GM23338 (cell line): Measurements from ENCODE around the gene MAD1L1. TPM values are rescaled to one million over a fixed set of nuclear protein-coding genes. Genes with fewer than 3 reads are reported as not detected.

Experiments used
- ATAC-seq: fragments of 200-7000 bp; cut with Tn5 transposase; 3 replicates; pipeline ENCODE4 v1.9.1; 2020
- DNase-seq: peaks from one replicate; pipeline ENCODE4 v3.0.0-alpha.2; 2015; ENCODE audit warnings: low spot score
- H2AFZ ChIP-seq: fragments of 200-600 bp; sonication (generic); 2 replicates; pipeline ENCODE4 v1.8.0; 2016; ENCODE audit warnings: antibody characterized with exemption, mild to moderate bottlenecking, moderate library complexity
- H3F3A ChIP-seq: fragments of 200-600 bp; sonication (generic); replicated peaks from 2 replicates; pipeline ENCODE4 v1.8.0; 2017; ENCODE audit warnings: antibody characterized with exemption, mixed run types, low read depth
- H3K27ac ChIP-seq: fragments of 200-600 bp; sonication (generic); 2 replicates; pipeline ENCODE4 v1.6.1; 2016; ENCODE audit warnings: low read depth
- H3K27me3 ChIP-seq: fragments of 200-600 bp; sonication (generic); 2 replicates; pipeline ENCODE4 v1.8.0; 2016; ENCODE audit warnings: mild to moderate bottlenecking, mixed run types, moderate library complexity; ENCODE audit not compliant: insufficient read depth
- H3K36me3 ChIP-seq: fragments of 200-600 bp; sonication (generic); 2 replicates; pipeline ENCODE4 v1.8.0; 2016; ENCODE audit warnings: mild to moderate bottlenecking; ENCODE audit not compliant: insufficient read depth
- H3K4me1 ChIP-seq: fragments of 200-600 bp; sonication (generic); 2 replicates; pipeline ENCODE4 v1.8.0; 2016; ENCODE audit warnings: mild to moderate bottlenecking, moderate library complexity; ENCODE audit not compliant: insufficient read depth
- H3K4me2 ChIP-seq: fragments of 200-600 bp; sonication (generic); 2 replicates; pipeline ENCODE4 v1.7.1; 2017; ENCODE audit warnings: mixed run types
- H3K4me3 ChIP-seq: fragments of 200-600 bp; sonication (generic); 2 replicates; pipeline ENCODE4 v1.6.1; 2016; ENCODE audit warnings: mixed run types
- H3K79me2 ChIP-seq: fragments of 200-600 bp; sonication (generic); replicated peaks from 2 replicates; pipeline ENCODE4 v1.8.0; 2017; ENCODE audit warnings: mild to moderate bottlenecking; ENCODE audit not compliant: insufficient read depth
- H3K9me2 ChIP-seq: fragments of 200-600 bp; sonication (generic); 2 replicates; pipeline ENCODE4 v1.8.0; 2017; ENCODE audit not compliant: insufficient read depth
- H4K20me1 ChIP-seq: fragments of 200-600 bp; sonication (generic); replicated peaks from 2 replicates; pipeline ENCODE4 v1.8.0; 2017; ENCODE audit warnings: mild to moderate bottlenecking; ENCODE audit not compliant: insufficient read depth
- H3K27ac Mint-ChIP-seq: 2 replicates; pipeline ENCODE4 v1.8.0; 2020; ENCODE audit warnings: inconsistent platforms, mild to moderate bottlenecking, moderate library complexity, mixed read lengths
- H3K27me3 Mint-ChIP-seq: 3 replicates; pipeline ENCODE4 v1.8.0; 2022; ENCODE audit warnings: low read depth, mild to moderate bottlenecking, moderate library complexity, mixed read lengths, inconsistent platforms; ENCODE audit not compliant: insufficient read depth, poor library complexity
- H3K36me3 Mint-ChIP-seq: 3 replicates; pipeline ENCODE4 v1.8.0; 2021; ENCODE audit warnings: low read depth, mild to moderate bottlenecking, inconsistent platforms, moderate library complexity, mixed read lengths
- H3K4me1 Mint-ChIP-seq: 3 replicates; pipeline ENCODE4 v1.8.0; 2020; ENCODE audit warnings: mild to moderate bottlenecking, inconsistent platforms, mixed read lengths
- H3K4me3 Mint-ChIP-seq: 3 replicates; pipeline ENCODE4 v1.8.0; 2021; ENCODE audit warnings: moderate library complexity, mild to moderate bottlenecking, inconsistent platforms, mixed read lengths
- H3K9me3 Mint-ChIP-seq: 3 replicates; pipeline ENCODE4 v1.8.0; 2020; ENCODE audit warnings: moderate library complexity, mild to moderate bottlenecking, inconsistent platforms, mixed read lengths
- CREB1 ChIP-seq: fragments of 250-450 bp; sonication (Bioruptor Pico); IDR thresholded peaks from 2 replicates; pipeline ENCODE4 v1.5.0; 2020; ENCODE audit warnings: low read depth, mild to moderate bottlenecking, moderate library complexity
- EZH2 ChIP-seq: fragments of 200-600 bp; sonication (generic); IDR thresholded peaks from one replicate; pipeline ENCODE4 v1.8.0; 2017; ENCODE audit warnings: antibody characterized with exemption, mild to moderate bottlenecking, low read depth; ENCODE audit not compliant: unreplicated experiment
- EZH2phosphoT487 ChIP-seq: fragments of 200-600 bp; sonication (generic); IDR thresholded peaks from one replicate; pipeline ENCODE4 v1.8.1; 2018; ENCODE audit warnings: antibody characterized with exemption; ENCODE audit not compliant: unreplicated experiment
- JUNB ChIP-seq: IDR thresholded peaks from one replicate; pipeline ENCODE4 v1.6.1; 2016; ENCODE audit warnings: antibody characterized with exemption; ENCODE audit not compliant: unreplicated experiment
- NANOG ChIP-seq: IDR thresholded peaks from 2 replicates; pipeline ENCODE4 v1.6.1; 2016; ENCODE audit warnings: antibody characterized with exemption, borderline replicate concordance
- POLR2AphosphoS5 ChIP-seq: IDR thresholded peaks from 2 replicates; pipeline ENCODE4 v1.6.1; 2016; ENCODE audit warnings: antibody characterized with exemption, low read depth
- STAT1 ChIP-seq: IDR thresholded peaks from one replicate; pipeline ENCODE4 v1.6.1; 2016; ENCODE audit warnings: antibody characterized with exemption; ENCODE audit not compliant: unreplicated experiment
- ZNF114 ChIP-seq: fragments of 250-450 bp; sonication (Bioruptor Pico); IDR thresholded peaks from 2 replicates; pipeline ENCODE4 v1.5.0; 2020; ENCODE audit warnings: mild to moderate bottlenecking, moderate library complexity
- ZNF331 ChIP-seq: fragments of 250-450 bp; sonication (Bioruptor Pico); IDR thresholded peaks from 2 replicates; pipeline ENCODE4 v1.5.0; 2020; ENCODE audit warnings: low read depth, mild to moderate bottlenecking, moderate library complexity
- polyA plus RNA-seq: library from polyadenylated mRNA; unstranded; fragments of >200 nt; fragmentation: Nextera tagmentation; extraction: Ambion mirVana; gene quantifications from 2 replicates; pipeline ENCODE4 v1.2.1, GENCODE V29; 2016
- total RNA-seq: library from RNA; depleted of rRNA; stranded (reverse); fragments of >200 nt; shearing (Covaris generic); gene quantifications from 2 replicates; pipeline ENCODE4 v1.2.3, GENCODE V29; 2014
- TF ChIP-seq, protein P1 (sequence below): fragments of 250-450 bp; sonication (Bioruptor Pico); IDR thresholded peaks from 2 replicates; pipeline ENCODE4 v1.5.0; 2020; ENCODE audit warnings: mild to moderate bottlenecking, moderate library complexity
- TF ChIP-seq, protein P2 (sequence below): IDR thresholded peaks from 2 replicates; pipeline ENCODE4 v1.6.1; 2016; ENCODE audit warnings: antibody characterized with exemption
- TF ChIP-seq, protein P3 (sequence below), 2 experiments: fragments of 200-600 bp in 1 of 2; sonication (generic) in 1 of 2; conservative IDR thresholded peaks; 2 replicates each; pipeline versions ENCODE4 v1.5.1 to v1.6.1; 2016 to 2017; ENCODE audit warnings: antibody characterized with exemption in 2 of 2, low read depth in 2 of 2, mild to moderate bottlenecking in 2 of 2, moderate library complexity in 1 of 2
- TF ChIP-seq, protein P4 (sequence below): IDR thresholded peaks from one replicate; pipeline ENCODE4 v1.6.1; 2018; ENCODE audit warnings: antibody characterized with exemption; ENCODE audit not compliant: unreplicated experiment

MAD1L1 gene
- total and polyA plus RNA-seq, 2 experiments from 2014 or later: 40.3 to 59.3 TPM

DNA sequence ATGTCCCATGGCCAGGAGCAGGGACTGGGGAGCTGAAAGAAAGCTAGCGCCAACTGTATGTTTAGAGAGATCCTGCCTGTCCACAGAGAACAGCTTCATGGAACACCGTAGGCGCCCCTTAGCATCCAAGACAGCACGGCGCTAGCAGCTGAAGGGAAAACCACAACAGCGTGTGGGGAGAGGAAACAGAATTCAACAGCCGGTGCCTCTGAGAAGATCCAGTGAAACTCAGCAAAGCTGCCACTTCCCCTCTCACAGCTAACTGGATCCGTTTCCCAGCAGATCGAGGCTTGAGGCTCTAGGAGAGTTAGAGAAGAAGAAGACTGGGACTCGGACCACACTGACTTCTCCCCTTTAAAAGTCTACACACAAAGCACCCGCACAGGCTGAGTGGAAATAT is 145.0 kb downstream of the MAD1L1 start:
- Mint-ChIP-seq H3K36me3 (peaks cover 20% of the 10 kb centered on the region), H3K4me1 (peaks cover 2% of the 10 kb centered on the region; the same call in 2 of the 3 replicates), H3K27me3 (peaks cover 1% of the 10 kb centered on the region), H3K27ac (no peak overlapping the region), H3K4me3 (no peak overlapping the region), H3K9me3 (peaks cover 4% of the 10 kb centered on the region; the same call in 2 of the 3 replicates)
- ATAC-seq: no peak
- H3K36me3 ChIP-seq: no peaks in the 10 kb centered on the region
- no peak overlapping the region for H3K4me2 ChIP-seq
- H3K4me3 ChIP-seq: no peak overlapping the region
- DNase-seq: no peak
- H3K27ac ChIP-seq: no peak overlapping the region
- no peaks in the 10 kb centered on the region; the same call in 1 of the 2 replicates for H4K20me1 ChIP-seq
- H3K9me2 ChIP-seq: no peaks in the 10 kb centered on the region
- no peaks in the 10 kb centered on the region for H3F3A ChIP-seq
- no peaks in the 10 kb centered on the region for H3K4me1 ChIP-seq
- no peak for TF ChIP-seq ZNF331 (CRISPR knock-in tag)
- TF ChIP-seq, protein P1, sequence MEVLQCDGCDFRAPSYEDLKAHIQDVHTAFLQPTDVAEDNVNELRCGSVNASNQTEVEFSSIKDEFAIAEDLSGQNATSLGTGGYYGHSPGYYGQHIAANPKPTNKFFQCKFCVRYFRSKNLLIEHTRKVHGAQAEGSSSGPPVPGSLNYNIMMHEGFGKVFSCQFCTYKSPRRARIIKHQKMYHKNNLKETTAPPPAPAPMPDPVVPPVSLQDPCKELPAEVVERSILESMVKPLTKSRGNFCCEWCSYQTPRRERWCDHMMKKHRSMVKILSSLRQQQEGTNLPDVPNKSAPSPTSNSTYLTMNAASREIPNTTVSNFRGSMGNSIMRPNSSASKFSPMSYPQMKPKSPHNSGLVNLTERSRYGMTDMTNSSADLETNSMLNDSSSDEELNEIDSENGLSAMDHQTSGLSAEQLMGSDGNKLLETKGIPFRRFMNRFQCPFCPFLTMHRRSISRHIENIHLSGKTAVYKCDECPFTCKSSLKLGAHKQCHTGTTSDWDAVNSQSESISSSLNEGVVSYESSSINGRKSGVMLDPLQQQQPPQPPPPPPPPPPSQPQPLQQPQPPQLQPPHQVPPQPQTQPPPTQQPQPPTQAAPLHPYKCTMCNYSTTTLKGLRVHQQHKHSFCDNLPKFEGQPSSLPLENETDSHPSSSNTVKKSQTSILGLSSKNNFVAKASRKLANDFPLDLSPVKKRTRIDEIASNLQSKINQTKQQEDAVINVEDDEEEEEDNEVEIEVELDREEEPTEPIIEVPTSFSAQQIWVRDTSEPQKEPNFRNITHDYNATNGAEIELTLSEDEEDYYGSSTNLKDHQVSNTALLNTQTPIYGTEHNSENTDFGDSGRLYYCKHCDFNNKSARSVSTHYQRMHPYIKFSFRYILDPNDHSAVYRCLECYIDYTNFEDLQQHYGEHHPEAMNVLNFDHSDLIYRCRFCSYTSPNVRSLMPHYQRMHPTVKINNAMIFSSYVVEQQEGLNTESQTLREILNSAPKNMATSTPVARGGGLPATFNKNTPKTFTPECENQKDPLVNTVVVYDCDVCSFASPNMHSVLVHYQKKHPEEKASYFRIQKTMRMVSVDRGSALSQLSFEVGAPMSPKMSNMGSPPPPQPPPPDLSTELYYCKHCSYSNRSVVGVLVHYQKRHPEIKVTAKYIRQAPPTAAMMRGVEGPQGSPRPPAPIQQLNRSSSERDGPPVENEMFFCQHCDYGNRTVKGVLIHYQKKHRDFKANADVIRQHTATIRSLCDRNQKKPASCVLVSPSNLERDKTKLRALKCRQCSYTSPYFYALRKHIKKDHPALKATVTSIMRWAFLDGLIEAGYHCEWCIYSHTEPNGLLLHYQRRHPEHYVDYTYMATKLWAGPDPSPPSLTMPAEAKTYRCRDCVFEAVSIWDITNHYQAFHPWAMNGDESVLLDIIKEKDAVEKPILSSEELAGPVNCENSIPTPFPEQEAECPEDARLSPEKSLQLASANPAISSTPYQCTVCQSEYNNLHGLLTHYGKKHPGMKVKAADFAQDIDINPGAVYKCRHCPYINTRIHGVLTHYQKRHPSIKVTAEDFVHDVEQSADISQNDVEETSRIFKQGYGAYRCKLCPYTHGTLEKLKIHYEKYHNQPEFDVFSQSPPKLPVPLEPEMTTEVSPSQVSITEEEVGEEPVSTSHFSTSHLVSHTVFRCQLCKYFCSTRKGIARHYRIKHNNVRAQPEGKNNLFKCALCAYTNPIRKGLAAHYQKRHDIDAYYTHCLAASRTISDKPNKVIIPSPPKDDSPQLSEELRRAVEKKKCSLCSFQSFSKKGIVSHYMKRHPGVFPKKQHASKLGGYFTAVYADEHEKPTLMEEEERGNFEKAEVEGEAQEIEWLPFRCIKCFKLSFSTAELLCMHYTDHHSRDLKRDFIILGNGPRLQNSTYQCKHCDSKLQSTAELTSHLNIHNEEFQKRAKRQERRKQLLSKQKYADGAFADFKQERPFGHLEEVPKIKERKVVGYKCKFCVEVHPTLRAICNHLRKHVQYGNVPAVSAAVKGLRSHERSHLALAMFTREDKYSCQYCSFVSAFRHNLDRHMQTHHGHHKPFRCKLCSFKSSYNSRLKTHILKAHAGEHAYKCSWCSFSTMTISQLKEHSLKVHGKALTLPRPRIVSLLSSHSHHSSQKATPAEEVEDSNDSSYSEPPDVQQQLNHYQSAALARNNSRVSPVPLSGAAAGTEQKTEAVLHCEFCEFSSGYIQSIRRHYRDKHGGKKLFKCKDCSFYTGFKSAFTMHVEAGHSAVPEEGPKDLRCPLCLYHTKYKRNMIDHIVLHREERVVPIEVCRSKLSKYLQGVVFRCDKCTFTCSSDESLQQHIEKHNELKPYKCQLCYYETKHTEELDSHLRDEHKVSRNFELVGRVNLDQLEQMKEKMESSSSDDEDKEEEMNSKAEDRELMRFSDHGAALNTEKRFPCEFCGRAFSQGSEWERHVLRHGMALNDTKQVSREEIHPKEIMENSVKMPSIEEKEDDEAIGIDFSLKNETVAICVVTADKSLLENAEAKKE: no peak
- TF ChIP-seq, protein P2, sequence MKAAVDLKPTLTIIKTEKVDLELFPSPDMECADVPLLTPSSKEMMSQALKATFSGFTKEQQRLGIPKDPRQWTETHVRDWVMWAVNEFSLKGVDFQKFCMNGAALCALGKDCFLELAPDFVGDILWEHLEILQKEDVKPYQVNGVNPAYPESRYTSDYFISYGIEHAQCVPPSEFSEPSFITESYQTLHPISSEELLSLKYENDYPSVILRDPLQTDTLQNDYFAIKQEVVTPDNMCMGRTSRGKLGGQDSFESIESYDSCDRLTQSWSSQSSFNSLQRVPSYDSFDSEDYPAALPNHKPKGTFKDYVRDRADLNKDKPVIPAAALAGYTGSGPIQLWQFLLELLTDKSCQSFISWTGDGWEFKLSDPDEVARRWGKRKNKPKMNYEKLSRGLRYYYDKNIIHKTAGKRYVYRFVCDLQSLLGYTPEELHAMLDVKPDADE: no peak
- TF ChIP-seq CREB1 (CRISPR knock-in tag): no peak
- TF ChIP-seq EZH2phosphoT487: no peak
- no peak for TF ChIP-seq EZH2
- TF ChIP-seq, protein P3, sequence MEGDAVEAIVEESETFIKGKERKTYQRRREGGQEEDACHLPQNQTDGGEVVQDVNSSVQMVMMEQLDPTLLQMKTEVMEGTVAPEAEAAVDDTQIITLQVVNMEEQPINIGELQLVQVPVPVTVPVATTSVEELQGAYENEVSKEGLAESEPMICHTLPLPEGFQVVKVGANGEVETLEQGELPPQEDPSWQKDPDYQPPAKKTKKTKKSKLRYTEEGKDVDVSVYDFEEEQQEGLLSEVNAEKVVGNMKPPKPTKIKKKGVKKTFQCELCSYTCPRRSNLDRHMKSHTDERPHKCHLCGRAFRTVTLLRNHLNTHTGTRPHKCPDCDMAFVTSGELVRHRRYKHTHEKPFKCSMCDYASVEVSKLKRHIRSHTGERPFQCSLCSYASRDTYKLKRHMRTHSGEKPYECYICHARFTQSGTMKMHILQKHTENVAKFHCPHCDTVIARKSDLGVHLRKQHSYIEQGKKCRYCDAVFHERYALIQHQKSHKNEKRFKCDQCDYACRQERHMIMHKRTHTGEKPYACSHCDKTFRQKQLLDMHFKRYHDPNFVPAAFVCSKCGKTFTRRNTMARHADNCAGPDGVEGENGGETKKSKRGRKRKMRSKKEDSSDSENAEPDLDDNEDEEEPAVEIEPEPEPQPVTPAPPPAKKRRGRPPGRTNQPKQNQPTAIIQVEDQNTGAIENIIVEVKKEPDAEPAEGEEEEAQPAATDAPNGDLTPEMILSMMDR (conservative IDR thresholded peaks at IDR 0.05; ENCODE audit: low read depth in 2 of 2): no peak
- TF ChIP-seq POLR2AphosphoS5: no peak
- TF ChIP-seq NANOG: no peak
- no peak for TF ChIP-seq ZNF114 (CRISPR knock-in tag)
- TF ChIP-seq STAT1: no peak
- TF ChIP-seq, protein P4, sequence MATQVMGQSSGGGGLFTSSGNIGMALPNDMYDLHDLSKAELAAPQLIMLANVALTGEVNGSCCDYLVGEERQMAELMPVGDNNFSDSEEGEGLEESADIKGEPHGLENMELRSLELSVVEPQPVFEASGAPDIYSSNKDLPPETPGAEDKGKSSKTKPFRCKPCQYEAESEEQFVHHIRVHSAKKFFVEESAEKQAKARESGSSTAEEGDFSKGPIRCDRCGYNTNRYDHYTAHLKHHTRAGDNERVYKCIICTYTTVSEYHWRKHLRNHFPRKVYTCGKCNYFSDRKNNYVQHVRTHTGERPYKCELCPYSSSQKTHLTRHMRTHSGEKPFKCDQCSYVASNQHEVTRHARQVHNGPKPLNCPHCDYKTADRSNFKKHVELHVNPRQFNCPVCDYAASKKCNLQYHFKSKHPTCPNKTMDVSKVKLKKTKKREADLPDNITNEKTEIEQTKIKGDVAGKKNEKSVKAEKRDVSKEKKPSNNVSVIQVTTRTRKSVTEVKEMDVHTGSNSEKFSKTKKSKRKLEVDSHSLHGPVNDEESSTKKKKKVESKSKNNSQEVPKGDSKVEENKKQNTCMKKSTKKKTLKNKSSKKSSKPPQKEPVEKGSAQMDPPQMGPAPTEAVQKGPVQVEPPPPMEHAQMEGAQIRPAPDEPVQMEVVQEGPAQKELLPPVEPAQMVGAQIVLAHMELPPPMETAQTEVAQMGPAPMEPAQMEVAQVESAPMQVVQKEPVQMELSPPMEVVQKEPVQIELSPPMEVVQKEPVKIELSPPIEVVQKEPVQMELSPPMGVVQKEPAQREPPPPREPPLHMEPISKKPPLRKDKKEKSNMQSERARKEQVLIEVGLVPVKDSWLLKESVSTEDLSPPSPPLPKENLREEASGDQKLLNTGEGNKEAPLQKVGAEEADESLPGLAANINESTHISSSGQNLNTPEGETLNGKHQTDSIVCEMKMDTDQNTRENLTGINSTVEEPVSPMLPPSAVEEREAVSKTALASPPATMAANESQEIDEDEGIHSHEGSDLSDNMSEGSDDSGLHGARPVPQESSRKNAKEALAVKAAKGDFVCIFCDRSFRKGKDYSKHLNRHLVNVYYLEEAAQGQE: no peak
- no peak for TF ChIP-seq JUNB
- no peaks in the 10 kb centered on the region for H3K79me2 ChIP-seq
- no peak overlapping the region for H2AFZ ChIP-seq
- no peaks in the 10 kb centered on the region for H3K27me3 ChIP-seq
